CD14-positive monocyte (primary cell): ENCODE measurements around the gene NAT9. TPM values are rescaled to one million over a fixed set of nuclear protein-coding genes. Genes with fewer than 3 reads are reported as not detected.

Experiments
- DNase-seq, 3 donors: peaks; one replicate each; pipeline ENCODE4 v3.0.0-alpha.2; 2011 to 2022
- H2AFZ ChIP-seq: 2 replicates; pipeline ENCODE4 v1.6.0; 2012; ENCODE audit warnings: mild to moderate bottlenecking, low read depth, low read length, inconsistent platforms; ENCODE audit not compliant: insufficient read depth, poor library complexity, severe bottlenecking
- H3K27ac ChIP-seq, 2 donors: 1 replicate in 1 of 2; 2 replicates in 1 of 2; pipeline ENCODE4 v1.5.1; 2012 to 2013; ENCODE audit warnings: low read length in 2 of 2, control low read depth in 1 of 2, inconsistent platforms in 1 of 2, low read depth in 1 of 2, mild to moderate bottlenecking in 1 of 2
- H3K27me3 ChIP-seq, 2 donors: one replicate each; pipeline versions ENCODE4 v1.6.0 to v1.6.1; 2011 to 2013; ENCODE audit warnings: low read length in 2 of 2; ENCODE audit not compliant: control insufficient read depth in 2 of 2, insufficient read depth in 2 of 2
- H3K36me3 ChIP-seq, 2 donors: replicated peaks in 1 of 2; 1 replicate in 1 of 2; 2 replicates in 1 of 2; pipeline versions ENCODE4 v1.5.1 to v1.6.1; 2012 to 2013; ENCODE audit warnings: low read length in 2 of 2, control low read depth in 1 of 2, inconsistent platforms in 1 of 2, mild to moderate bottlenecking in 1 of 2; ENCODE audit not compliant: insufficient read depth in 2 of 2, control insufficient read depth in 1 of 2
- H3K4me1 ChIP-seq, 2 donors: 1 replicate in 1 of 2; 2 replicates in 1 of 2; pipeline versions ENCODE4 v1.5.1 to v1.6.1; 2012 to 2013; ENCODE audit warnings: low read length in 2 of 2, control low read depth in 1 of 2, inconsistent platforms in 1 of 2, mild to moderate bottlenecking in 1 of 2, moderate library complexity in 1 of 2; ENCODE audit not compliant: insufficient read depth in 2 of 2, control insufficient read depth in 1 of 2
- H3K4me2 ChIP-seq: replicated peaks from 2 replicates; pipeline ENCODE3; 2012; ENCODE audit warnings: low read length, moderate library complexity, mild to moderate bottlenecking; ENCODE audit not compliant: poor library complexity, severe bottlenecking; ENCODE audit errors: extremely low read depth
- H3K4me3 ChIP-seq, 3 experiments: fragments of 200-600 bp in 1 of 3; sonication (generic) in 1 of 3; replicated peaks in 1 of 3; 1 replicate in 2 of 3; 2 replicates in 1 of 3; pipeline ENCODE4 v1.5.1; 2011 to 2013; ENCODE audit warnings: low read length in 3 of 3, mild to moderate bottlenecking in 3 of 3, control low read depth in 2 of 3, low read depth in 2 of 3, inconsistent platforms in 1 of 3, moderate library complexity in 1 of 3
- H3K79me2 ChIP-seq: 2 replicates; pipeline ENCODE4 v1.6.0; 2012; ENCODE audit warnings: mild to moderate bottlenecking, control low read depth, inconsistent platforms, low read length, moderate library complexity; ENCODE audit not compliant: insufficient read depth
- H3K9ac ChIP-seq: 2 replicates; pipeline ENCODE4 v1.6.0; 2017; ENCODE audit warnings: low read length, mild to moderate bottlenecking; ENCODE audit not compliant: insufficient read depth, poor library complexity, severe bottlenecking
- H3K9me3 ChIP-seq, 2 donors: replicated peaks in 1 of 2; 1 replicate in 1 of 2; 2 replicates in 1 of 2; pipeline versions ENCODE4 v1.5.1 to v1.6.1; 2012 to 2013; ENCODE audit warnings: low read length in 2 of 2, control low read depth in 1 of 2; ENCODE audit not compliant: control insufficient read depth in 1 of 2, insufficient read depth in 1 of 2
- H4K20me1 ChIP-seq: 2 replicates; pipeline ENCODE4 v1.6.0; 2012; ENCODE audit warnings: mild to moderate bottlenecking, low read length, control low read depth, moderate library complexity; ENCODE audit not compliant: insufficient read depth
- H3K27ac Mint-ChIP-seq, 7 donors: one replicate each; pipeline ENCODE4 v1.8.0; 2020; ENCODE audit warnings: mild to moderate bottlenecking in 7 of 7, mixed read lengths in 7 of 7, moderate library complexity in 6 of 7, inconsistent platforms in 2 of 7
- H3K27me3 Mint-ChIP-seq, 3 donors: one replicate each; pipeline ENCODE4 v1.8.0; 2021 to 2022; ENCODE audit warnings: low read depth in 3 of 3, mild to moderate bottlenecking in 3 of 3, mixed read lengths in 3 of 3, moderate library complexity in 3 of 3, inconsistent platforms in 1 of 3
- H3K36me3 Mint-ChIP-seq, 2 donors: one replicate each; pipeline ENCODE4 v1.8.0; 2020; ENCODE audit warnings: mixed read lengths in 2 of 2, inconsistent platforms in 1 of 2, mild to moderate bottlenecking in 1 of 2
- H3K4me1 Mint-ChIP-seq: one replicate; pipeline ENCODE4 v1.8.0; 2020; ENCODE audit warnings: mild to moderate bottlenecking, mixed read lengths
- H3K4me3 Mint-ChIP-seq, 2 donors: one replicate each; pipeline ENCODE4 v1.8.0; 2020; ENCODE audit warnings: mild to moderate bottlenecking in 2 of 2, mixed read lengths in 2 of 2, moderate library complexity in 1 of 2
- H3K9me3 Mint-ChIP-seq, 7 donors: one replicate each; pipeline ENCODE4 v1.8.0; 2020 to 2022; ENCODE audit warnings: mixed read lengths in 7 of 7, mild to moderate bottlenecking in 6 of 7, moderate library complexity in 6 of 7, inconsistent platforms in 2 of 7
- CTCF ChIP-seq: fragments of 200-600 bp; IDR thresholded peaks from one replicate; pipeline ENCODE4 v1.8.0; 2022; ENCODE audit warnings: antibody characterized with exemption, mild to moderate bottlenecking
- WGBS: methylation state at CpG from one replicate; pipeline ENCODE4 v1.1.5; 2013; ENCODE audit warnings: missing lambda C conversion rate; ENCODE audit not compliant: insufficient coverage; 5-methylcytosine and 5-hydroxymethylcytosine counted together
- intact Hi-C, 2 donors: fragments of 100-400 bp; cut with micrococcal nuclease; formaldehyde crosslinking; loops; one replicate each; pipeline versions ENCODE4 v1.15.0 to v1.15.1; 2023
- polyA plus RNA-seq, 3 donors: library from polyadenylated mRNA; depleted of rRNA in 1 of 3; unstranded in 2 of 3; stranded (reverse) in 1 of 3; fragments of 300-500 nt in 2 of 3; fragments of >200 nt in 1 of 3; fragmentation: Illumina TruSeq in 2 of 3; gene quantifications; 1 replicate in 2 of 3; 2 replicates in 1 of 3; pipeline ENCODE4 v1.2.3, GENCODE V29; 2012 to 2021

NAT9 gene
- polyA plus RNA-seq, 3 donors, result 7.1 to 95.6 (median 7.8) TPM

GRCh38 chr17:74732042-74732867, 43.9 kb downstream of the NAT9 start:
- Histone ChIP-seq H3K79me2 (peaks cover 1% of the 10 kb centered on the region), H3K36me3 (no peaks in the 10 kb centered on the region), H3K27me3 (no peaks in the 10 kb centered on the region), H3K9me3 (no peaks in the 10 kb centered on the region), H3K27ac (no peak overlapping the region), H3K9ac (no peak overlapping the region), H2AFZ (no peak overlapping the region), H4K20me1 (no peaks in the 10 kb centered on the region), H3K4me2 (no peak overlapping the region), H3K4me1 (peaks cover 29 to 49% of the 10 kb centered on the region in 2 donors), H3K4me3 (no peak overlapping the region)
- no peak for DNase-seq
- Mint-ChIP-seq H3K9me3 (peaks cover 0 to 3% (median 0%) of the 10 kb centered on the region in 7 donors), H3K4me1 (peaks cover 36% of the 10 kb centered on the region), H3K36me3 (no peaks in the 10 kb centered on the region), H3K4me3 (no peak overlapping the region), H3K27ac (no peak overlapping the region), H3K27me3 (peaks cover 0 to 3% (median 0%) of the 10 kb centered on the region in 3 donors)
- no peak for TF ChIP-seq CTCF
- intact Hi-C loops, result loop anchor here (10.0 kb wide), 2 partner anchors 167 to 357 kb away; partner anchors contain the start of gene CD300H (in 1 of the 2)
- WGBS, result 85% methylated on average over 11 of the region's 12 CpGs

GRCh38 chr17:74731347-74731605, 44.9 kb downstream of the NAT9 start:
- Histone ChIP-seq H3K4me1 (peaks cover 24 to 40% of the 10 kb centered on the region in 2 donors), H3K27me3 (no peaks in the 10 kb centered on the region), H2AFZ (no peak overlapping the region), H4K20me1 (no peaks in the 10 kb centered on the region), H3K9me3 (no peaks in the 10 kb centered on the region), H3K9ac (no peak overlapping the region), H3K4me3 (no peak overlapping the region), H3K27ac (no peak overlapping the region), H3K36me3 (no peaks in the 10 kb centered on the region), H3K4me2 (peak overlapping the region; percentile 18), H3K79me2 (no peaks in the 10 kb centered on the region)
- Mint-ChIP-seq H3K27me3 (peaks cover 0 to 3% (median 0%) of the 10 kb centered on the region in 3 donors), H3K9me3 (peaks cover 0 to 3% (median 0%) of the 10 kb centered on the region in 7 donors), H3K36me3 (no peaks in the 10 kb centered on the region), H3K4me1 (peaks cover 37% of the 10 kb centered on the region), H3K27ac (no peak overlapping the region), H3K4me3 (no peak overlapping the region)
- TF ChIP-seq CTCF, result no peak
- DNase-seq, result no peak
- intact Hi-C loops, result loop anchor here (10.0 kb wide), 2 partner anchors 166 to 356 kb away; partner anchors contain the start of gene CD300H (in 1 of the 2)
- WGBS, result 100% methylated on average over 2 of the region's 4 CpGs
